Measurements from ENCODE around the gene TENT4B.
A peak's percentile ranks its signal among the peaks of the same experiment; 100 is the strongest.

Gene TENT4B

GRCh38 chr16:50260206-50261159 is 107.4 kb downstream of the TENT4B start:
- DNase-seq: no peak

- no peak for DNase-seq
These were observed 108.1 kb downstream of the TENT4B start for GRCh38 chr16:50261160-50261706.

- no peak for DNase-seq
These were observed 108.7 kb downstream of the TENT4B start for GRCh38 chr16:50261707-50262235.

- no peak for DNase-seq
These were observed 110.2 kb downstream of the TENT4B start for GRCh38 chr16:50263060-50263909.

GRCh38 chr16:50263940-50264929 is 111.1 kb downstream of the TENT4B start:
- no peak for DNase-seq

GRCh38 chr16:50265260-50265659 is 112.2 kb downstream of the TENT4B start:
- DNase-seq: peak; percentile 12 to 19

GRCh38 chr16:50265716-50266336 is 112.7 kb downstream of the TENT4B start:
- DNase-seq: no peak

- peak; percentile 70 to 76 for DNase-seq
These were observed 113.4 kb downstream of the TENT4B start, which contains the start of gene ADCY7 for GRCh38 chr16:50266337-50267091. TSS of gene ADCY7 (plus strand) at chr16:50266551. CDS start at chr16:50288180, 21,629 bp downstream.

- DNase-seq: no peak
These were observed 114.1 kb downstream of the TENT4B start for GRCh38 chr16:50267151-50267631.

- DNase-seq: peak; percentile 48 to 56
These were observed 114.5 kb downstream of the TENT4B start for GRCh38 chr16:50267651-50268050.

GRCh38 chr16:50268352-50268751 is 115.2 kb downstream of the TENT4B start:
- no peak for DNase-seq

- no peak for DNase-seq
These were observed 116.1 kb downstream of the TENT4B start for GRCh38 chr16:50269061-50269705.

GRCh38 chr16:50269769-50270509 is 116.8 kb downstream of the TENT4B start:
- no peak for DNase-seq

- DNase-seq: no peak
These were observed 117.5 kb downstream of the TENT4B start for GRCh38 chr16:50270510-50271147.

- DNase-seq: no peak
These were observed 118.3 kb downstream of the TENT4B start for GRCh38 chr16:50271148-50272041.

- no peak for DNase-seq
These were observed 119.0 kb downstream of the TENT4B start for GRCh38 chr16:50272111-50272571.
